ENCODE results near the gene GALNT15. TPM values are rescaled to one million over a fixed set of nuclear protein-coding genes. Genes with fewer than 3 reads are reported as not detected.

GALNT15 gene
- total RNA-seq, 1 donor from 2014 or later: not detected

GRCh38 chr3:16189201-16189600 lies 14.7 kb downstream of the GALNT15 start:
- no peaks in the 10 kb centered on the region for H3K27me3 ChIP-seq
- H2AFZ ChIP-seq (replicated peaks): no peak overlapping the region
- H3K9me3 ChIP-seq (ENCODE audit: low read depth): no peaks in the 10 kb centered on the region
- no peak overlapping the region for H3K9ac ChIP-seq
- H3K4me1 Mint-ChIP-seq: peaks cover under 1% of the 10 kb centered on the region
- TF ChIP-seq EZH2phosphoT487 (IDR thresholded peaks at IDR 0.05) (no peak), CTCF (IDR thresholded peaks at IDR 0.05) (no peak), EZH2 (IDR thresholded peaks at IDR 0.05) (no peak)
- no peak overlapping the region for H3K4me3 Mint-ChIP-seq
- no peak overlapping the region for H3K4me2 ChIP-seq
- no peaks in the 10 kb centered on the region for H3K27me3 Mint-ChIP-seq (ENCODE audit: insufficient read depth, low read depth)
- no peaks in the 10 kb centered on the region for H3K9me3 Mint-ChIP-seq
- H4K20me1 ChIP-seq (ENCODE audit: low read depth): no peaks in the 10 kb centered on the region
- no peak overlapping the region for H3K27ac ChIP-seq
- no peaks in the 10 kb centered on the region for H3F3A ChIP-seq (ENCODE audit: low read depth)
- no peaks in the 10 kb centered on the region for H3K36me3 Mint-ChIP-seq
- no peak overlapping the region for H3K27ac Mint-ChIP-seq
- no peaks in the 10 kb centered on the region for H3K4me1 ChIP-seq
- H3K4me3 ChIP-seq: no peak overlapping the region
- no peaks in the 10 kb centered on the region for H3K79me2 ChIP-seq (ENCODE audit: low read depth)
- no peaks in the 10 kb centered on the region for H3K36me3 ChIP-seq
- no peak for DNase-seq (ENCODE audit: low spot score)

DNA sequence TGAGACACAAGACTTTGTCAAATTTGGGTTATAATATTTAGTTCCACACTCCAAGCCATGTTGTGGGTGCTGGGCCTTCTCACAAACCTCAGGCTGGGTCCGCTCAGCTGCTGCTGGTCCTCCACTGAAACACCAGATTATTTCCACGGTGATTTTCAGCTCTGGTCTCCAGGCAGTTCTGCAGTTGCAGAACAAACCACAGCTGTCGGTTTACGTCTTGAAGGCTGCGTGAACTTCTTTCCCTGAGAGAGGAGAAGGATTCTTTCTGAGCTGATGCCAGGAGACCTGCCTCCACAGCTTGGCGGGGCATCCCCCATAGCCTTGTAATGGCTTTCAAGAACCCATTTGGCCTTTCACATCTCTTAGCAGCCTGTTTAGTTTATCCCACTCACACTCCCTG lies 16.2 kb downstream of the GALNT15 start:
- Histone ChIP-seq H3K4me1 (no peaks in the 10 kb centered on the region), H2AFZ (replicated peaks) (no peak overlapping the region), H3K36me3 (no peaks in the 10 kb centered on the region), H3K9ac (no peak overlapping the region), H3K9me3 (ENCODE audit: low read depth) (no peaks in the 10 kb centered on the region), H3K4me2 (no peak overlapping the region), H3F3A (ENCODE audit: low read depth) (no peaks in the 10 kb centered on the region), H3K79me2 (ENCODE audit: low read depth) (no peaks in the 10 kb centered on the region), H4K20me1 (ENCODE audit: low read depth) (no peaks in the 10 kb centered on the region), H3K4me3 (no peak overlapping the region), H3K27ac (no peak overlapping the region), H3K27me3 (no peaks in the 10 kb centered on the region)
- TF ChIP-seq CTCF (IDR thresholded peaks at IDR 0.05) (no peak), EZH2 (IDR thresholded peaks at IDR 0.05) (no peak), EZH2phosphoT487 (IDR thresholded peaks at IDR 0.05) (no peak)
- no peaks in the 10 kb centered on the region for H3K27me3 Mint-ChIP-seq (ENCODE audit: insufficient read depth, low read depth)
- no peaks in the 10 kb centered on the region for H3K36me3 Mint-ChIP-seq
- no peak overlapping the region for H3K4me3 Mint-ChIP-seq
- H3K4me1 Mint-ChIP-seq: no peaks in the 10 kb centered on the region
- no peak overlapping the region for H3K27ac Mint-ChIP-seq
- no peaks in the 10 kb centered on the region for H3K9me3 Mint-ChIP-seq
- DNase-seq (ENCODE audit: low spot score): no peak

- Histone ChIP-seq H2AFZ (replicated peaks) (no peak overlapping the region), H3K4me1 (no peaks in the 10 kb centered on the region), H3K4me3 (no peak overlapping the region), H3K36me3 (no peaks in the 10 kb centered on the region), H3K27ac (no peak overlapping the region), H3K27me3 (no peaks in the 10 kb centered on the region), H3K79me2 (ENCODE audit: low read depth) (no peaks in the 10 kb centered on the region), H3F3A (ENCODE audit: low read depth) (no peaks in the 10 kb centered on the region), H3K4me2 (no peak overlapping the region), H3K9ac (no peak overlapping the region), H4K20me1 (ENCODE audit: low read depth) (no peaks in the 10 kb centered on the region), H3K9me3 (ENCODE audit: low read depth) (no peaks in the 10 kb centered on the region)
- H3K4me3 Mint-ChIP-seq: no peak overlapping the region
- H3K9me3 Mint-ChIP-seq: no peaks in the 10 kb centered on the region
- no peak for DNase-seq (ENCODE audit: low spot score)
- no peaks in the 10 kb centered on the region for H3K36me3 Mint-ChIP-seq
- H3K27ac Mint-ChIP-seq: no peak overlapping the region
- TF ChIP-seq CTCF (IDR thresholded peaks at IDR 0.05) (no peak), EZH2 (IDR thresholded peaks at IDR 0.05) (no peak), EZH2phosphoT487 (IDR thresholded peaks at IDR 0.05) (no peak)
- no peaks in the 10 kb centered on the region for H3K27me3 Mint-ChIP-seq (ENCODE audit: insufficient read depth, low read depth)
- no peaks in the 10 kb centered on the region for H3K4me1 Mint-ChIP-seq
These were observed 17.1 kb downstream of the GALNT15 start for GRCh38 chr3:16191591-16191990.
